Keratinocyte (primary cell): ENCODE data around the gene NREP. TPM values are rescaled to one million over a fixed set of nuclear protein-coding genes. Genes with fewer than 3 reads are reported as not detected.

Source experiments
- DNase-seq: peaks from one replicate; pipeline ENCODE4 v3.0.0-alpha.2; 2011; ENCODE audit warnings: low read depth, missing footprints, low spot score
- FAIRE-seq: peaks from 2 replicates; lab custom pipeline; 2011; peaks lifted over from hg19 to GRCh38; lab: Jason Lieb, UNC
- H2AFZ ChIP-seq: 2 replicates; pipeline ENCODE4 v1.6.0; 2012; ENCODE audit warnings: low read length, control low read depth, inconsistent platforms; ENCODE audit not compliant: control insufficient read depth
- H3K27ac ChIP-seq: 2 replicates; pipeline ENCODE4 v1.5.1; 2011; ENCODE audit warnings: low read length; ENCODE audit not compliant: control insufficient read depth, insufficient read depth
- H3K27me3 ChIP-seq: 3 replicates; pipeline ENCODE4 v1.6.0; 2011; ENCODE audit warnings: low read length; ENCODE audit not compliant: control insufficient read depth, insufficient read depth; ENCODE audit errors: extremely low read depth
- H3K36me3 ChIP-seq, 2 experiments: 2 replicates in 1 of 2; 3 replicates in 1 of 2; pipeline ENCODE4 v1.5.1; 2011; ENCODE audit warnings: low read length in 2 of 2, mild to moderate bottlenecking in 1 of 2; ENCODE audit not compliant: control insufficient read depth in 2 of 2, insufficient read depth in 2 of 2; ENCODE audit errors: extremely low read depth in 1 of 2
- H3K4me1 ChIP-seq: 3 replicates; pipeline ENCODE4 v1.5.1; 2011; ENCODE audit warnings: low read length; ENCODE audit not compliant: control insufficient read depth, insufficient read depth; ENCODE audit errors: extremely low read depth
- H3K4me2 ChIP-seq: 3 replicates; pipeline ENCODE4 v1.6.0; 2011; ENCODE audit warnings: low read depth, low read length; ENCODE audit not compliant: control insufficient read depth, insufficient read depth; ENCODE audit errors: extremely low read depth
- H3K4me3 ChIP-seq, 3 experiments: fragments of 200-600 bp in 1 of 3; sonication (generic) in 1 of 3; 2 replicates in 2 of 3; 3 replicates in 1 of 3; pipeline ENCODE4 v1.5.1; 2011 to 2016; ENCODE audit warnings: low read length in 3 of 3, mild to moderate bottlenecking in 3 of 3, control low read depth in 2 of 3, inconsistent platforms in 1 of 3, low read depth in 1 of 3, mixed read lengths in 1 of 3, mixed run types in 1 of 3, moderate library complexity in 1 of 3; ENCODE audit not compliant: control insufficient read depth in 2 of 3, insufficient read depth in 2 of 3; ENCODE audit errors: extremely low read depth in 1 of 3
- H3K79me2 ChIP-seq: 2 replicates; pipeline ENCODE4 v1.6.0; 2012; ENCODE audit warnings: low read length; ENCODE audit not compliant: control insufficient read depth, insufficient read depth
- H3K9ac ChIP-seq: 3 replicates; pipeline ENCODE4 v1.6.0; 2011; ENCODE audit warnings: low read length; ENCODE audit not compliant: control insufficient read depth, insufficient read depth; ENCODE audit errors: extremely low read depth
- H3K9me1 ChIP-seq: 3 replicates; pipeline ENCODE4 v1.6.0; 2011; ENCODE audit warnings: low read length; ENCODE audit not compliant: control insufficient read depth, insufficient read depth; ENCODE audit errors: extremely low read depth
- H3K9me3 ChIP-seq: 2 replicates; pipeline ENCODE4 v1.5.1; 2012; ENCODE audit warnings: low read depth, low read length; ENCODE audit not compliant: control insufficient read depth
- H4K20me1 ChIP-seq: 3 replicates; pipeline ENCODE4 v1.6.0; 2011; ENCODE audit warnings: low read length; ENCODE audit not compliant: control insufficient read depth, insufficient read depth; ENCODE audit errors: extremely low read depth
- CTCF ChIP-seq, 3 experiments: IDR thresholded peaks in 1 of 3; conservative IDR thresholded peaks in 1 of 3; optimal IDR thresholded peaks in 1 of 3; 2 replicates in 2 of 3; 3 replicates in 1 of 3; pipeline versions ENCODE3 to v1.5.1; 2011; ENCODE audit warnings: low read length in 3 of 3, mild to moderate bottlenecking in 3 of 3, moderate library complexity in 2 of 3, control low read depth in 1 of 3, inconsistent platforms in 1 of 3; ENCODE audit not compliant: insufficient read depth in 2 of 3; ENCODE audit errors: extremely low read depth in 1 of 3
- EZH2 ChIP-seq: IDR thresholded peaks from one replicate; pipeline ENCODE4 v1.6.1; 2012; ENCODE audit warnings: inconsistent platforms, mild to moderate bottlenecking, low read length, moderate library complexity
- dilution Hi-C: fragments of 300-500 bp; cut with MboI; formaldehyde crosslinking; loops from one replicate; pipeline ENCODE4 v1.7.0; 2020; ENCODE audit warnings: low sequenced_read_pairs; ENCODE audit not compliant: extremely low pct_ligation_motif_present
- polyA plus RNA-seq, 5 experiments: library from polyadenylated mRNA; depleted of rRNA in 3 of 5; stranded (reverse) in 3 of 5; stranded (forward) in 1 of 5; unstranded in 1 of 5; fragments of >200 nt; gene quantifications; 1 replicate in 1 of 5; 2 replicates in 3 of 5; 3 replicates in 1 of 5; pipeline versions ENCODE4 v1.2.1 to v1.2.3, GENCODE V29; 2011 to 2012; ENCODE audit warnings: missing spikeins in 2 of 5, low read depth in 1 of 5, low replicate concordance in 1 of 5

NREP gene
- polyA plus RNA-seq, 1 donor (not counting 4 experiments of a cell fraction or from before 2014, with no cell fraction given), result 9.1 TPM

- dilution Hi-C loops, result no loop called here
- no peak overlapping the region for H3K27ac ChIP-seq
- H3K4me3 ChIP-seq, result no peak overlapping the region
- H2AFZ ChIP-seq, result no peak overlapping the region
- H3K9ac ChIP-seq, result no peak overlapping the region
- H3K4me2 ChIP-seq, result no peak overlapping the region
- no peaks in the 10 kb centered on the region for H3K27me3 ChIP-seq
- no peaks in the 10 kb centered on the region for H3K9me3 ChIP-seq
- DNase-seq, result no peak
- peaks cover 5% of the 10 kb centered on the region for H3K4me1 ChIP-seq
- TF ChIP-seq CTCF (optimal IDR thresholded peaks at IDR 0.05 in 1 of 3, IDR thresholded peaks at IDR 0.05 in 1 of 3, conservative IDR thresholded peaks at IDR 0.05 in 1 of 3; ENCODE audit: extremely low read depth in 1 of 3, insufficient read depth in 2 of 3, low read length in 3 of 3) (no peak), EZH2 (no peak)
- no peaks in the 10 kb centered on the region for H3K79me2 ChIP-seq
- H4K20me1 ChIP-seq, result no peaks in the 10 kb centered on the region
- FAIRE-seq, result no peak
- no peaks in the 10 kb centered on the region for H3K9me1 ChIP-seq
- no peaks in the 10 kb centered on the region for H3K36me3 ChIP-seq
Measured at GRCh38 chr5:111746791-111747190, 10.2 kb downstream of the NREP start.

GRCh38 chr5:111745075-111745739, 11.8 kb downstream of the NREP start:
- Histone ChIP-seq H3K79me2 (no peaks in the 10 kb centered on the region), H2AFZ (no peak overlapping the region), H3K4me2 (no peak overlapping the region), H3K4me1 (peaks cover 5% of the 10 kb centered on the region), H3K9me3 (no peaks in the 10 kb centered on the region), H3K36me3 (no peaks in the 10 kb centered on the region), H3K27me3 (no peaks in the 10 kb centered on the region), H3K4me3 (no peak overlapping the region), H3K27ac (no peak overlapping the region), H4K20me1 (no peaks in the 10 kb centered on the region), H3K9me1 (no peaks in the 10 kb centered on the region), H3K9ac (no peak overlapping the region)
- no peak for FAIRE-seq
- no peak for DNase-seq
- TF ChIP-seq EZH2 (no peak), CTCF (optimal IDR thresholded peaks at IDR 0.05 in 1 of 3, IDR thresholded peaks at IDR 0.05 in 1 of 3, conservative IDR thresholded peaks at IDR 0.05 in 1 of 3; ENCODE audit: extremely low read depth in 1 of 3, insufficient read depth in 2 of 3, low read length in 3 of 3) (no peak)
- dilution Hi-C loops, result no loop called here
